Measurements from ENCODE around the gene USP1.

USP1 gene

DNA sequence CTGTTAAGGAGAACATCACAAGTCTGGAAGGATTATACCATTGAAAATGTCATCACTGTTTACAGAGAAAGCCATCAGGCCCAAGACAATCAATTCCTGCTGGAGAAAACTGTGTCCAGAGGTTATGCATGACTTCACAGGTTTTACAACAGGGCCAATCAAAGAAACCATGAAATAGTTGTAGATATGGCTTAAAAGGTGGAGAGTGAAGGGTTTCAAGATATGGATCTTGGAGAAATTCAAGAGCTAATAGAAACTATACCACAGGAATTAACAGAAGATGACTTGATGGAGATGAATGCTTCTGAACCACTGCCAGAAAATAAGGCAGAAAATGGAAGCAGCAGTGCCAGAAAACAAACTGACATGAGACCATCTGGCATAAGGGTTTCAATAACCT lies 30.2 kb downstream of the USP1 start:
- no peaks in the 10 kb centered on the region for H3K36me3 ChIP-seq (ENCODE audit: insufficient read depth, low read length)
- no peaks in the 10 kb centered on the region for H3K9me3 ChIP-seq (ENCODE audit: low read length)
- H3K9me2 ChIP-seq (ENCODE audit: low read depth, low read length) = no peaks in the 10 kb centered on the region
- H3K4me3 ChIP-seq (ENCODE audit: low read depth, low read length, poor library complexity, severe bottlenecking) = no peak overlapping the region
- no peak overlapping the region for H3K9ac ChIP-seq (ENCODE audit: low read length)
- H2AFZ ChIP-seq (ENCODE audit: low read length) = no peak overlapping the region
- no peaks in the 10 kb centered on the region for H4K20me1 ChIP-seq (ENCODE audit: insufficient read depth, low read length)
- H3K27me3 ChIP-seq (ENCODE audit: insufficient read depth, low read length) = no peaks in the 10 kb centered on the region
- H3K4me2 ChIP-seq (ENCODE audit: low read length) = no peak overlapping the region
- no peaks in the 10 kb centered on the region for H3F3A ChIP-seq (ENCODE audit: insufficient read depth, low read length)
- H3K79me2 ChIP-seq (ENCODE audit: insufficient read depth, low read length) = no peaks in the 10 kb centered on the region
- TF ChIP-seq, protein P1, sequence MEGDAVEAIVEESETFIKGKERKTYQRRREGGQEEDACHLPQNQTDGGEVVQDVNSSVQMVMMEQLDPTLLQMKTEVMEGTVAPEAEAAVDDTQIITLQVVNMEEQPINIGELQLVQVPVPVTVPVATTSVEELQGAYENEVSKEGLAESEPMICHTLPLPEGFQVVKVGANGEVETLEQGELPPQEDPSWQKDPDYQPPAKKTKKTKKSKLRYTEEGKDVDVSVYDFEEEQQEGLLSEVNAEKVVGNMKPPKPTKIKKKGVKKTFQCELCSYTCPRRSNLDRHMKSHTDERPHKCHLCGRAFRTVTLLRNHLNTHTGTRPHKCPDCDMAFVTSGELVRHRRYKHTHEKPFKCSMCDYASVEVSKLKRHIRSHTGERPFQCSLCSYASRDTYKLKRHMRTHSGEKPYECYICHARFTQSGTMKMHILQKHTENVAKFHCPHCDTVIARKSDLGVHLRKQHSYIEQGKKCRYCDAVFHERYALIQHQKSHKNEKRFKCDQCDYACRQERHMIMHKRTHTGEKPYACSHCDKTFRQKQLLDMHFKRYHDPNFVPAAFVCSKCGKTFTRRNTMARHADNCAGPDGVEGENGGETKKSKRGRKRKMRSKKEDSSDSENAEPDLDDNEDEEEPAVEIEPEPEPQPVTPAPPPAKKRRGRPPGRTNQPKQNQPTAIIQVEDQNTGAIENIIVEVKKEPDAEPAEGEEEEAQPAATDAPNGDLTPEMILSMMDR (IDR thresholded peaks at IDR 0.05; ENCODE audit: low read length) = no peak
- no peak for TF ChIP-seq EZH2 (IDR thresholded peaks at IDR 0.05; ENCODE audit: borderline replicate concordance, low read length)
- no peaks in the 10 kb centered on the region for H3K4me1 ChIP-seq (ENCODE audit: insufficient read depth, low read length, severe bottlenecking)
- no peak overlapping the region for H3K27ac ChIP-seq (ENCODE audit: low read depth, low read length, poor library complexity, severe bottlenecking)

DNA sequence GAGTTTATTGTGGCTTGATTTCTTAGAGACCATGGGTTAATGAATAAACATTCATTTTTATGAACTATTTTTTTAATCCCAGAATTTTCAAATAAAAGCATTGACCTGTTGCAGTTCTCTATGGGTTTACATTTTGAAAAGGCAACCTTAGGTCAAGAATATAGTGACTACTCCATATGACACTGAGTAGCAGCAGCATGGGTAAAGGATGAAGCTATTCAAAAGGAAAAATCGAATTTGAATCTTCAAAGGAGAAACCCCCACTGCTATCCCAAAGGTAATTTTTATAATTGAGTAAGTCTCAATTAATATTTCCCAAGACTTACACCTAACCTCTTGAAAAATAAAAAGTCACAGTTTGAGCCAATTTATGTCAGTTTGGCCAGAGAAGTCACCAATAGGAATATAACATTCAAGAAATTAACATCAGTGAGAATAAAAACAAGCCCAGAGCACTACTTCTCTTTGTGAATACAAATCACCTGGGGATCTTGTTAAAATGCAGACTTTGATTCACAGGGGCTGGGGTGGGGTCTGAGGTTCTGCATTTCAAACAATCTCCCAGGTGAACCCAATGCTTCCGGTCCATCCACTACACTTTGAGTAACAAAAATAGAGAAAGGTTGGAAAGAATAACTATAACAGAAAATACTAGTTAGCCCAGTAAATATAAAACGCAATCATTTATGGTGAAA lies 39.8 kb downstream of the USP1 start:
- Histone ChIP-seq H3K9me3 (ENCODE audit: low read length) (no peaks in the 10 kb centered on the region), H3K27me3 (ENCODE audit: insufficient read depth, low read length) (no peaks in the 10 kb centered on the region), H4K20me1 (ENCODE audit: insufficient read depth, low read length) (no peaks in the 10 kb centered on the region), H3K9me2 (ENCODE audit: low read depth, low read length) (no peaks in the 10 kb centered on the region), H3F3A (ENCODE audit: insufficient read depth, low read length) (no peaks in the 10 kb centered on the region), H3K4me1 (ENCODE audit: insufficient read depth, low read length, severe bottlenecking) (peaks cover 16% of the 10 kb centered on the region), H3K27ac (ENCODE audit: low read depth, low read length, poor library complexity, severe bottlenecking) (no peak overlapping the region), H3K4me2 (ENCODE audit: low read length) (no peak overlapping the region), H2AFZ (ENCODE audit: low read length) (no peak overlapping the region), H3K9ac (ENCODE audit: low read length) (no peak overlapping the region), H3K4me3 (ENCODE audit: low read depth, low read length, poor library complexity, severe bottlenecking) (no peak overlapping the region), H3K79me2 (ENCODE audit: insufficient read depth, low read length) (no peaks in the 10 kb centered on the region), H3K36me3 (ENCODE audit: insufficient read depth, low read length) (no peaks in the 10 kb centered on the region; the same call in 1 of the 2 replicates)
- TF ChIP-seq EZH2 (IDR thresholded peaks at IDR 0.05; ENCODE audit: borderline replicate concordance, low read length) = no peak
- TF ChIP-seq, protein P1 (IDR thresholded peaks at IDR 0.05; ENCODE audit: low read length) = no peak

DNA sequence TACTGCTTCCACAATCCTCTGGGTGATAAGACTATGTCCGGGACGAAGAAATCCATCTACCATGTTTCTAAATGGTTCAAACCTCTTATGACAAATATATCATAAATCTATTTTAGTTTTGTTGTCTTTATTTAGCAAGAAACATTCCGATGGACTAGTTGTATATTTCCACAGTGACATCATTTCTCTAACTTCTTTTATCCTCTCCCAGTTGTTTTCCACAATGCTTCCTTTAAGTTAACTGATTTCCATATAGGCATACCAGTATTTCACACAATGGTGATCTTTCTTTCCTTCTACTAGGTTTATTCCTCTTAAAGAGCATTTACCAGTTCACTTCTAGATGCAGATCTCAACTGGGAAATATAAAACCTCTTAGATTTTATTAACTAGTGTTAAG lies 44.8 kb downstream of the USP1 start:
- Histone ChIP-seq H3K9ac (ENCODE audit: low read length) (peak overlapping the region; percentile 61), H3K36me3 (ENCODE audit: insufficient read depth, low read length) (no peaks in the 10 kb centered on the region), H2AFZ (ENCODE audit: low read length) (0 out of 2 replicates have a peak overlapping the region, but pooled peaks have one; percentile 84), H3K27ac (ENCODE audit: low read depth, low read length, poor library complexity, severe bottlenecking) (peak overlapping the region; percentile 34), H3K4me2 (ENCODE audit: low read length) (peak overlapping the region; percentile 53), H3K4me1 (ENCODE audit: insufficient read depth, low read length, severe bottlenecking) (peaks cover 24% of the 10 kb centered on the region), H3K27me3 (ENCODE audit: insufficient read depth, low read length) (no peaks in the 10 kb centered on the region), H3K4me3 (ENCODE audit: low read depth, low read length, poor library complexity, severe bottlenecking) (peak overlapping the region; percentile 55), H3F3A (ENCODE audit: insufficient read depth, low read length) (no peaks in the 10 kb centered on the region), H4K20me1 (ENCODE audit: insufficient read depth, low read length) (no peaks in the 10 kb centered on the region), H3K79me2 (ENCODE audit: insufficient read depth, low read length) (no peaks in the 10 kb centered on the region), H3K9me3 (ENCODE audit: low read length) (no peaks in the 10 kb centered on the region), H3K9me2 (ENCODE audit: low read depth, low read length) (no peaks in the 10 kb centered on the region)
- TF ChIP-seq, protein P1 (IDR thresholded peaks at IDR 0.05; ENCODE audit: low read length) = no peak
- no peak for TF ChIP-seq EZH2 (IDR thresholded peaks at IDR 0.05; ENCODE audit: borderline replicate concordance, low read length)
